NCI-H82 treated with DMSO at 0.1 percent for 48 hours (cell line): ENCODE results near the gene MYOM3.

ENCODE experiments used
- DNase-seq: peaks from one replicate; lab custom pipeline; 2025; ENCODE audit not compliant: unreplicated experiment; lab: John Stamatoyannopoulos, UW

MYOM3 gene

GRCh38 chr1:24139222-24139489 lies 27.2 kb upstream of the MYOM3 start:
- DNase-seq, result no peak

GRCh38 chr1:24138476-24139221 lies 26.7 kb upstream of the MYOM3 start:
- DNase-seq, result no peak

- no peak for DNase-seq
These were observed 25.1 kb upstream of the MYOM3 start for GRCh38 chr1:24136956-24137539.

- DNase-seq, result no peak
These were observed 22.4 kb upstream of the MYOM3 start for GRCh38 chr1:24134376-24134775.

- DNase-seq, result no peak
These were observed 21.9 kb upstream of the MYOM3 start for GRCh38 chr1:24133819-24134218.

- no peak for DNase-seq
These were observed 18.4 kb upstream of the MYOM3 start for GRCh38 chr1:24130385-24130784.

GRCh38 chr1:24127801-24128363 lies 15.9 kb upstream of the MYOM3 start:
- no peak for DNase-seq

GRCh38 chr1:24127134-24127800 lies 15.3 kb upstream of the MYOM3 start:
- no peak for DNase-seq

GRCh38 chr1:24126672-24127023 lies 14.7 kb upstream of the MYOM3 start:
- no peak for DNase-seq

- no peak for DNase-seq
These were observed 14.2 kb upstream of the MYOM3 start for GRCh38 chr1:24126018-24126671.

GRCh38 chr1:24125456-24125855 lies 13.5 kb upstream of the MYOM3 start:
- DNase-seq, result no peak

GRCh38 chr1:24124980-24125379 lies 13.0 kb upstream of the MYOM3 start:
- no peak for DNase-seq

GRCh38 chr1:24123611-24124010 lies 11.7 kb upstream of the MYOM3 start:
- no peak for DNase-seq

GRCh38 chr1:24122776-24123175 lies 10.8 kb upstream of the MYOM3 start:
- no peak for DNase-seq

- DNase-seq, result no peak
These were observed 9.5 kb upstream of the MYOM3 start for GRCh38 chr1:24121406-24121805.

GRCh38 chr1:24120965-24121364 lies 9.0 kb upstream of the MYOM3 start:
- DNase-seq, result no peak

GRCh38 chr1:24119859-24120756 lies 8.2 kb upstream of the MYOM3 start:
- no peak for DNase-seq

GRCh38 chr1:24119489-24119858 lies 7.5 kb upstream of the MYOM3 start:
- no peak for DNase-seq

- no peak for DNase-seq
These were observed 6.7 kb upstream of the MYOM3 start for GRCh38 chr1:24118410-24119242.
